Mucosa of descending colon (tissue), 3 donors: Measurements from ENCODE around the gene ZNHIT3. TPM values are rescaled to one million over a fixed set of nuclear protein-coding genes. Genes with fewer than 3 reads are reported as not detected.

Source experiments
- ATAC-seq: fragments of 200-7000 bp; cut with Tn5 transposase; one replicate; pipeline ENCODE4 v1.9.1; 2020; ENCODE audit warnings: mild to moderate bottlenecking, moderate library complexity
- DNase-seq, 3 donors: peaks; one replicate each; pipeline ENCODE4 v3.0.0-alpha.2; 2020
- H3K36me3 ChIP-seq: fragments of 200-600 bp; one replicate; pipeline ENCODE4 v1.8.0; 2021; ENCODE audit warnings: low read depth, mild to moderate bottlenecking
- H3K4me1 ChIP-seq: fragments of 200-600 bp; one replicate; pipeline ENCODE4 v1.8.0; 2021; ENCODE audit warnings: low read depth, mild to moderate bottlenecking
- H3K4me3 ChIP-seq: fragments of 200-600 bp; one replicate; pipeline ENCODE4 v1.8.0; 2021; ENCODE audit warnings: mild to moderate bottlenecking
- H3K9me3 ChIP-seq: fragments of 200-600 bp; one replicate; pipeline ENCODE4 v1.8.0; 2021; ENCODE audit warnings: mild to moderate bottlenecking
- intact Hi-C, 2 donors: fragments of 100-400 bp; cut with DNase I in 1 of 2; cut with micrococcal nuclease in 1 of 2; formaldehyde crosslinking; loops; one replicate each; pipeline versions ENCODE4 v1.11.0 to v1.11.1; 2022; cut with DNase I, micrococcal nuclease
- total RNA-seq, 3 donors: library from RNA; stranded (reverse); fragmentation: NEBNext Ultra II Directional in 2 of 3; extraction: Animal tissue kit (Norgen Biotek cat#: 25700) in 2 of 3; gene quantifications; one replicate each; pipeline versions ENCODE4 v1.2.1 to v1.2.4, GENCODE V29; 2021 to 2023
- TF ChIP-seq, protein P1 (sequence below): fragments of 200-600 bp; IDR thresholded peaks from one replicate; pipeline ENCODE4 v1.8.0; 2022; ENCODE audit warnings: antibody characterized with exemption, mild to moderate bottlenecking
- donor health status: DM: no; HTN: no; CAD: no; lungs with moderate emphysema.
- donor health status: DM: no; HTN: no; CAD: no.
- donor health status: DM: no; HTN: yes; CAD: no.

Gene ZNHIT3
- total RNA-seq, 3 donors from 2014 or later, result 19.8 to 28.0 (median 21.2) TPM

DNA sequence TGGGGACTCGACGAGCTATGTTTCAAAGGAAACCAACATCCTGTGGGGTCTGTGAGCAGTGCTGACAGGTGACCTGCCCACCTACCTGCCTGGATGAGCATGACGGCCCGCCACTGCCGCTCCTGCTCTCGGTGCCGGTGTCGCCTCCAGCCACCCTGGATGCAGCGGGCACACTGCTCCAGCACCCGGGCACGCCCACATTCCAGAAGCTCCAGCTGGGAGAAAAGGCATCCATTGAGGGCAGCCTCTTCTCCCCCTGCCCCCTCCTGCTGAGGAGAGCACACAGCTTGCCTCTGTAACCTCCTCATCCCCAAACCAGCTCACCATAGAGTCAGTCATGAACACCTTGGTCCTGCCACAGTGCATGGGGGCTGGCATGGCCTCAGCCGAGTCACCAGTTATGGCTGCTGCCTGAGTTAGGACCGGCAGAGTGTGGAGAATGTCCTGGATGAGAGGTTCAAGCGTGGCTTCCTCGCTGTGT, 14.3 kb downstream of the ZNHIT3 start:
- peaks cover 11% of the 10 kb centered on the region for H3K36me3 ChIP-seq
- H3K9me3 ChIP-seq, result no peaks in the 10 kb centered on the region
- TF ChIP-seq, protein P1, sequence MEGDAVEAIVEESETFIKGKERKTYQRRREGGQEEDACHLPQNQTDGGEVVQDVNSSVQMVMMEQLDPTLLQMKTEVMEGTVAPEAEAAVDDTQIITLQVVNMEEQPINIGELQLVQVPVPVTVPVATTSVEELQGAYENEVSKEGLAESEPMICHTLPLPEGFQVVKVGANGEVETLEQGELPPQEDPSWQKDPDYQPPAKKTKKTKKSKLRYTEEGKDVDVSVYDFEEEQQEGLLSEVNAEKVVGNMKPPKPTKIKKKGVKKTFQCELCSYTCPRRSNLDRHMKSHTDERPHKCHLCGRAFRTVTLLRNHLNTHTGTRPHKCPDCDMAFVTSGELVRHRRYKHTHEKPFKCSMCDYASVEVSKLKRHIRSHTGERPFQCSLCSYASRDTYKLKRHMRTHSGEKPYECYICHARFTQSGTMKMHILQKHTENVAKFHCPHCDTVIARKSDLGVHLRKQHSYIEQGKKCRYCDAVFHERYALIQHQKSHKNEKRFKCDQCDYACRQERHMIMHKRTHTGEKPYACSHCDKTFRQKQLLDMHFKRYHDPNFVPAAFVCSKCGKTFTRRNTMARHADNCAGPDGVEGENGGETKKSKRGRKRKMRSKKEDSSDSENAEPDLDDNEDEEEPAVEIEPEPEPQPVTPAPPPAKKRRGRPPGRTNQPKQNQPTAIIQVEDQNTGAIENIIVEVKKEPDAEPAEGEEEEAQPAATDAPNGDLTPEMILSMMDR, result no peak
- intact Hi-C loops, result no loop called here
- ATAC-seq (no peak), DNase-seq (no peak)
- no peaks in the 10 kb centered on the region for H3K4me1 ChIP-seq
- H3K4me3 ChIP-seq, result no peak overlapping the region

DNA sequence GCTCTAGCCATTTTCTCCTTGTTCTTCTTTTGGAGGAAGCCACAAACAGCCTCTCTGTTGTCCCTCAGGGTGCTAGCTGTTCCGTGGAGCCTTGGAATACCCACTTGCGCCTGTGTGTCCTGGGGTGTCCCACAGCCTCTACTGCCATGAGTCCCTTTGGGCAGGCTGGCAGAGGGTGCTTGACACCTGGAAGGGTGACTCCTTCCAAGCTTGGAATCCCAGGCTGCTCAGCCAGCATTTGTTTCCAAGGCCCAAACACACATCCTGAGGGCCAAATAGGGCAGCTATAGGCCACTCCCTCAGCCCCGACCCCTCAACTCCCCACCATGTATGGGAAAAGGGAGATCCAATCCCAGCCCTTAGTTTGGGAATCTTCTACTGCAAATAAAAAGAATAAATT, 14.9 kb downstream of the ZNHIT3 start:
- no peak for DNase-seq
- intact Hi-C loops, result no loop called here
- ATAC-seq, result no peak
- Histone ChIP-seq H3K9me3 (no peaks in the 10 kb centered on the region), H3K4me1 (no peaks in the 10 kb centered on the region), H3K36me3 (peaks cover 11% of the 10 kb centered on the region), H3K4me3 (no peak overlapping the region)
- TF ChIP-seq, protein P1, result no peak

DNA sequence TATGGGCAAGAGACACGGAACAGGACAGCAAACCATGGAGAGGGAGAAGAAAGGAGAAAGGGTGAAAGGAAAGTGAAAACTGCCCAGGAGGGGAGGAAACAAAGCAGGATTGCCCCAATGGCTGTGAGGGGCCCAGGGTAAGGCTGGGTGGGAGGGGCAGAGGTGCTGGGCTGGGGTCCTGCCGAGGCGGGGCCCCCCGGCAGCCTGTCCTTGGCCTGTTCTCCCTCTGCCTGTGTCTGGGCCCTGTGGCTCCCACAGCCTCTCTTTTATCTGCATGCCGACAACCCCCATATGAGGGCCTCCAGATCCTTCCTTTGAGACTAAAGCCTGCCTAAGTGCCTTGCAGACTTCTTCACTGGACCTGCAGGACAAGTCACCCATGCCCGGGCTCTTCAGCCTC, 15.5 kb downstream of the ZNHIT3 start:
- H3K36me3 ChIP-seq, result peaks cover 11% of the 10 kb centered on the region
- intact Hi-C loops, result no loop called here

DNA sequence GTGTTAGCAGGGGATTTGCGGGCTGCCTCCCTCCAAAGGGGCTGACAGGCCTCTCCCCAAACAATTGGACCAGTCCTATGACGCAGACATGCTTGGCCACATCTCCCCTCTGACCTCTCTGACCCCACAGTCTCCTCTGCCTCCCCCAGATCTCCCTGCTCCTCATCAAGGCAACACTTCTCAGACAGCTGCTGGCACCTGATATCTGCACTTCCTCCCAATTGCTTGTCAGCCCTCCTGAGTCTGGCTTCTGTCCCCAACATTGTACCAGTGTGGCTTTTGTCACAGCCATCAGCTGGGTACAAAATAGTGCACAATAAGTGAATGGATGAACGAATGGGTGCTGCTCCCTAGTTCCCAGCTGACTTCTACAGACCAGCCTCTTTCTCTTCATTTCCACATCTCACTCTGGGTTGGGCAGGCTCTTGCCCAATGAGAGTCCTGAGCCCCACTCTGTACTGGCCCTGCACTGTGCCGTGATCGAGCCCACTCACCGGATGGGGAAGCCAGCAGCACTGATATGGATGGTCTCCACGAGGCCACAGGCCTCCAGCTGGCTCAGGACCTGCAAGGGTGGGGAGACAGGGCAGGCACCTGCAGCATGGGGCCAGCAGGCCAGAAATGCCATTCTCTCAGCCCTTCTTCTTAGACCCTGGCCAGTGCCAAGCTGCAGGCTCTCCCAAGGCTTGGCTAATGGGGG, 17.1 kb downstream of the ZNHIT3 start:
- DNase-seq, result no peak
- Histone ChIP-seq H3K4me3 (no peak overlapping the region), H3K36me3 (no peaks in the 10 kb centered on the region), H3K4me1 (no peaks in the 10 kb centered on the region), H3K9me3 (no peaks in the 10 kb centered on the region)
- intact Hi-C loops, result no loop called here
- TF ChIP-seq, protein P1, result no peak
- ATAC-seq, result no peak

More for the DNA sequence above, 15.5 kb downstream of the ZNHIT3 start:
- no peak for ATAC-seq
- H3K4me3 ChIP-seq, result no peak overlapping the region
- H3K4me1 ChIP-seq, result no peaks in the 10 kb centered on the region
- TF ChIP-seq, protein P1, result no peak
- no peak for DNase-seq
- H3K9me3 ChIP-seq, result no peaks in the 10 kb centered on the region

DNA sequence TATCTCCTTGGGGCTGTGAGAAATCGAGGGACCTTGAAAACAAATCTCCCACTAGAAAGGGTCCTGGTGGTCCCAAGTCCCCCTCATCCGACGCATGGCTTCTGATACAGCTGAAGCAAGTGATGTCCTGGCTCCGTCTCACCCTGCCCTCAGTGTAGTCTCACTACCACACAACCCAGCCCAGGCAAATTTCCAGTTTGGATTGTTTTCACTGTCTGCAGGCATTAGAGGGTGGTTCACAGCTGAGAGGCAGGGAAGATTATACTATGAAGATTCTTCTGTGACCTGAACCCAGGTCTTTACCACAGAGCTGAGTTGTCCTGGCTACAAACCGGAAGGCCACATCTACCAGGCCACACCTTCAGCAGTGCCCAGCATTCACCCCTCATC, 17.7 kb downstream of the ZNHIT3 start:
- H3K9me3 ChIP-seq, result no peaks in the 10 kb centered on the region
- intact Hi-C loops, result no loop called here
- H3K4me1 ChIP-seq, result no peaks in the 10 kb centered on the region
- no peak for DNase-seq
- H3K36me3 ChIP-seq, result no peaks in the 10 kb centered on the region
- no peak for ATAC-seq
- TF ChIP-seq, protein P1, result no peak
- no peak overlapping the region for H3K4me3 ChIP-seq

DNA sequence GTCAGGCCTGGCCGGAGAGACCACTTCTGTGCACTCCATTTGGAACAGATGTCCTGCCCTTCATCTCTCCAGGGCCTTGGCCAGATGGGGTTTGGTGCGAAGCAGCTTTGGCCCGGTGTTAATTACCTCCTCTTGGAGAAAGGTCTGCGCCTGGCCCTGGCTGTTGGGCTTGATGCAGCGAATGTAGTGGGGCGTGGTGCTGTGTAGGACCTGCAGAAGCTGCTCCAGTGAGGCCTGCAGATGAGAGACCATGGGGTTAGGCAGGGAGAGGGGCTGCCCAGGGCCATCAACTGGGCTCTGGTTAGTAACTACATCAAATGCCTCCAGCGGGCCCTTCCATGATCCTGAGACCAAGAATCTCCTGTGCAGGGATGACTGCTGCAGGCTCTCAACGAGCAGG, 18.7 kb downstream of the ZNHIT3 start:
- no peak for DNase-seq
- intact Hi-C loops, result no loop called here
- Histone ChIP-seq H3K4me1 (no peaks in the 10 kb centered on the region), H3K9me3 (no peaks in the 10 kb centered on the region), H3K4me3 (no peak overlapping the region), H3K36me3 (no peaks in the 10 kb centered on the region)
- ATAC-seq, result no peak
- TF ChIP-seq, protein P1, result no peak
